Right lung (tissue), 5 donors: Measurements from ENCODE around the gene DENND1A. TPM values are rescaled to one million over a fixed set of nuclear protein-coding genes. Genes with fewer than 3 reads are reported as not detected.
"Not testable (repeated sequence)": the region's sequence is repeated elsewhere in the genome, so short reads cannot be mapped to it uniquely, and the experiment has no call there.

Experiments
- DNase-seq, 2 donors: peaks; one replicate each; pipeline ENCODE4 v3.0.0-alpha.2; 2013
- polyA plus RNA-seq, 5 donors: library from polyadenylated mRNA; unstranded; fragments of 120-200 nt; gene quantifications; one replicate each; pipeline versions ENCODE4 v1.2.1 to v1.2.3, GENCODE V29; 2013; ENCODE audit warnings: inconsistent platforms in 1 of 5, low replicate concordance in 1 of 5; ENCODE audit not compliant: insufficient read length in 5 of 5, insufficient read depth in 1 of 5

DENND1A gene
- polyA plus RNA-seq, 5 donors = 7.2 to 9.6 (median 8.9) TPM

DNA sequence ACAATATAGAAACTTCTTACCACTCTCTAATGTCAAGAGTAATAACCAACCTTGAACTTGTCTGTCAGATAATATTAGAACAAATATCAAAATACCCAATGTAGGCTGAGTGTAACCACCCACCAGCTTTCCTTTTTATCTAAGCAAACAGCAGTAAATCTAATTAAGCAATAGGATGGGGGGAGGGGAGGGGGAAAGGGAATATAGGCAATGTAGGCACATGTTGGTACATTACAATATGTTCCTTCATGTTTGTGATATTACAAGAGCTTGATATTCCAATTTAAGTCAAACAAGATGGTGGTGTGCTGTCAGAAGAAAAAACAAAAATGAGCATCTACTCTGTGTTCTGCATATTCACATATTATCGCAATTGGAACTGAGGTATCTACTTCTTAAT lies 158.2 kb downstream of the DENND1A start:
- DNase-seq = no peak

- DNase-seq = no peak
Measured at GRCh38 chr9:123769719-123770118, 160.2 kb downstream of the DENND1A start.

DNA sequence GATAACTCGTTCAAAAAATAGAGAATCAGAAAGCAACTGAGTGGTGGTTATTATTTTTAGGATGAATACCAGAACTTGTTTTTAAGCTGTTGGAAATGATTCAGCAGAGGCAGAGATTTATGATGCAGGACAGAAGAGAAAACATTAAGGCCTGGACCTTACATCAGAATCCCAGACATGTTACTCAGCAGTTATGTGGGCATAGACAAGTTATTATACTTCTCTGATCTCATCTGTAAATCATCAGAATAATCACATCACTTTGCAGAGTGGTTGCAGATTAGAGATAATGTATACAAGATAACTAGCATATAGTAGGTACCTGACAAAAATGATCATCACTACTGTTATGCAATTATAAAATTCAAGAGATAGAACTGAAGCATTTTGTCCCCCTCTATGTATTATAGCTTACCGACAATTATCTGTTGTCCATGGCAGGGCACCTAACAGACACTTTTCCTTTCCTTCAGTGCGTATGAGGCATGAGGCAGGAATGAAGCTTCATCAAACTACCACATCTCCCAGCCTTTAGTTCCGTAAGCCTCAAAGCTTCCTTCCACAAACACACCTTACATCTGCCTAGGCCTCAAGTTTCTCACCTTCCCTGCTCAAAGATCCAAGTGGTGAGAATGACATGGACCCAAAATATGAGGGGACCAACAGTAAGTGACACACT lies 165.9 kb downstream of the DENND1A start:
- DNase-seq = no peak

GRCh38 chr9:123761905-123762605 lies 167.9 kb downstream of the DENND1A start:
- no peak for DNase-seq

DNA sequence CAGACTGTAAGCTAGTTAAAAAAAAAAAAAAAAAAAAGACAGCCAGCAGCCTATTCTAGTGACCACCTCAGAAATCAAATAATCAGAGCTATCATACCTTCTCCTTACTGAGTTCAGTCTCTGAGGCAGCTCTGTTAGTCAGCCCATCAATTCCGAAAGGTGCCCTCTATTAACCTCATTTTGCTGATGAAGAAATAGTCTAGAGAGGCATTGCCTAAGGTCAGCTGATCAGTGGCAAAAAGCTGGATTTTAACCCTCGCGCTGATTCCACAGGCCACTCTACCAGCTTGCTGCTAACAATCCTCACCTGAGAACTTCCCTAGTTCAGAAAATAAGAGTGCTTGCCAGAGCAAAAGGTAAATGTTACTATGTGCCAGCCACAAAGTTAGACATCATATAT lies 172.0 kb downstream of the DENND1A start:
- no peak for DNase-seq

- peak in 1 of 2 donors; percentile 12 for DNase-seq
Measured at GRCh38 chr9:123757547-123757946, 172.4 kb downstream of the DENND1A start.

GRCh38 chr9:123756484-123757106 lies 173.3 kb downstream of the DENND1A start:
- DNase-seq = no peak

DNA sequence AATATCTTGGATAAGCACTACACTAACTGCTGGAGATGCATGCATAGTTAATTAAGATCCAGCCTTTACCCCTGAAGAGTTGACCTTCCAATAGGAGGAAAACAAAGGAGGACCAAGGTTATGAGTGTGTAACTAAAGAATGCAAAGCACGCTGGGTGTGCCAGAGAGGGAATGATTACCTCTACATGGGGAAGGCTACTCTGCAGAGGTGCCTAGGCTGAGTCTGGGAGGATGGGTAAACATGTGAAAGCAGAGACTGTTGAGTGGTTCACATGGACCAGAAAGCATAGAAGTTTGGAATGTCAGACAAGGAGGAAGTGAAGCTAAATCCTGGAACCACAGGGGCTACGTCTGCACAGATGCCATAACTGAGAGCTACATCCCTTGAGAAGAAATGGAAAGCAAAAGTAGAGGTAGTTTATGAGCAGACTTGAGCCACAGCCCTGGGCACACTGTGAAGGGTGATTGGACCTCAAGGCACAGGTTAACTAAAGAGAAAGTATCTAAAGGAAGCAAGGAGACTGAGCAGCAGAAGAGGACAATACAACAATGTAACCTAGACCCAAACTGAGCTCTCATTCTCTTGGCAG lies 176.2 kb downstream of the DENND1A start:
- DNase-seq = no peak

DNA sequence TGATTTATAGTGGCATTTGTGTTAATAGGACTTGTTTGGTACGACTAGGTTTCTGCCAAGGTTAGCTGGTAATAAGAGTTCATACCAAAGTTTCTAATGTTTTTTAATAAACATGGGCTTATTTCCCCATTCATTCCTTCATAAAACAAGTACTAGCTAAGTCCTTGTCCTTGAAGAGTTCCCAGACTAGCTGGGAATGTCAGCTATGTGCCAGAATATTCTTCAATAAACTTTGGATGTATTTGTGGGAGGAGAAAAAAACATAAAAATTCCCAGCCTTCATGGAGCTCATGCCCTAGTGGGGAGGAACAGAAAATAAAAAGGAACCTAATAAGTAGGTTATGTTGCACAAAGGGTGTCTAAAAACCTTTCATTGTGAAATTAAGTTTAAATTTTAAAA lies 176.9 kb downstream of the DENND1A start:
- no peak for DNase-seq

- DNase-seq = no peak
Measured at GRCh38 chr9:123749580-123750202, 180.2 kb downstream of the DENND1A start.

GRCh38 chr9:123746765-123747164 lies 183.2 kb downstream of the DENND1A start:
- DNase-seq = no peak

DNA sequence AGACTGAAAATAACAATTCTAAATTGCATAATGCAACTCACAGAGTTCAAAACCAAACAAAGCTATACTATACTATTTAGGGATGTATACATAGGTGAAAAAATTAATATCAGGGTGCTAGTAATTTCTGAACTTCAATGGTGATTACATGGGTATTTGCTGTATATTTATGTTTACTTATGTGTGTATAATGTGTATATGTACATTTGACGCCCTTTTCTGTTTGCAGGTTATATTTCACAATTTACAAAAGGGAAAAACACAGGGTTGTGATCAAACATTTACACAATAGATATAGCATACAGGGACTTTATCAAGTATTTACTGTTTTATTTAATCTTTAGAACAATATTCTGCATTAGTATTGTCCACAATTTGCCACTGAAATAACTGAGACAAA lies 184.0 kb downstream of the DENND1A start:
- no peak for DNase-seq

GRCh38 chr9:123745451-123745850 lies 184.5 kb downstream of the DENND1A start:
- no peak for DNase-seq

- no peak for DNase-seq
Measured at GRCh38 chr9:123743737-123744136, 186.2 kb downstream of the DENND1A start.

- DNase-seq = peak; percentile 67 to 70
Measured at GRCh38 chr9:123742009-123742767, 187.7 kb downstream of the DENND1A start.

GRCh38 chr9:123741214-123741613 lies 188.7 kb downstream of the DENND1A start:
- no peak for DNase-seq

DNA sequence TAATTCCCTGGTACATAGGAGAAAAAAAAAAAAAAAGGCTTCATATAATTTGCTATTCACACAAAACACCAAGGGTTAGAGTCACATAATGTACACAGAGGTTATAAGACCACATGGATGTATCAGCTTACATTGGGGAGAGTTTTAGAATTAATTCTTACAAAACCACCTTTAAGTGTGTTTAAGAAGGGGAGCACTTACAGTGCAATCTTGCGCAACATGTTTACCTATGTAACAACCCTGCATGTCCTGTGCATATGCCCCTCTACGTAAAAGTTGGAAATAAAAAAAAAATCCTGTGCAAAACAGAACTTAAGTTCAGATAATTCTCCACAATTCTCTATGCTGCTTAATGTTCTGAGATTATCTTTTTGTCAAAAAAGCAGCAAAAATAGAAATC lies 190.0 kb downstream of the DENND1A start:
- no peak for DNase-seq

DNA sequence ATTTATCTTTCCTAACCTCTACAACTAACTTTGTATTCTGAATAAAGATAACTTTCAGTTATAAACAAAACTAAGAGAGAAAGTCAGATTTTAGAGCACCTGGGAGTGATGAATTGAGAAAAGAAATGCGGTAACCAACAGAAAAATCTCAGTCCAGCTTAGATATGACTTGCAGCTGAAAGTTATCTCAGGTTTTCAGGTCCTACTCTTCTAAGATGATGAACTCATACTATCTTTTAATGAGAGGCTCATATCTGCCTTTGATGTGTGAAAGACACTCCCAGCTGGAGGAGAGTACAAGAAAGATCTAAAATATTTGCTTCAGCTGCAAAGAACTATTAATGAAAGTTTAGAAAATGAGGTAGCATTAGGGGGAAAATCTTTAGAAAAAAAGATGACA lies 190.5 kb downstream of the DENND1A start:
- DNase-seq = no peak

- DNase-seq = no peak
Measured at GRCh38 chr9:123738648-123739047, 191.3 kb downstream of the DENND1A start.

DNA sequence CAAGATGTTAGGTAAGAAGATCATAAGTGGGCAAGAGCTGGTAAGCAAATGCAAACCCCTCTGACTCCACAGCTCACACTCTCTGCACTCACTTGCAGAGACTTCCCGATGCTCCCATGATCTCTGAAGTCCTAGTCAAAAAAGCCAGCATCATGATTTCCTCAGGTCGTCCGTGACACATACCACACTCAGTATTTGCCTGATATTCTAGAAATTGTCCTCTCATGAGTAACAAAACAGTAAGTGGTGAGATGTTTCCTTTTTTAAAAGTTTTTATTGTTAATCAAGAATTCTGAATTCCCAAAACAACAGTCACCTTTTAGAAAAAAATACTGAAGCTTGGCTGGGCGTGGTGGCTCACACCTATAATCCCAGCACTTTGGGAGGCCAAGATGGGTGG lies 194.6 kb downstream of the DENND1A start:
- no peak for DNase-seq

GRCh38 chr9:123728571-123728970 lies 201.4 kb downstream of the DENND1A start:
- not testable (repeated sequence) for DNase-seq
